H9 (cell line): ENCODE results near the gene PLG. TPM values are rescaled to one million over a fixed set of nuclear protein-coding genes. Genes with fewer than 3 reads are reported as not detected.
"Not testable (repeated sequence)": the region's sequence is repeated elsewhere in the genome, so short reads cannot be mapped to it uniquely, and the experiment has no call there.

Experiments used
- DNase-seq: peaks from one replicate; pipeline ENCODE4 v3.0.0-alpha.2; 2017
- H2AFZ ChIP-seq: one replicate; pipeline ENCODE4 v1.6.1; 2013; ENCODE audit warnings: mild to moderate bottlenecking, low read length, control low read depth, moderate library complexity
- H2AK5ac ChIP-seq: 2 replicates; pipeline ENCODE4 v1.6.1; 2013; ENCODE audit warnings: low read length, control low read depth, mixed read lengths; ENCODE audit not compliant: insufficient read length
- H2BK120ac ChIP-seq: one replicate; pipeline ENCODE4 v1.6.1; 2013; ENCODE audit warnings: low read depth, mild to moderate bottlenecking, low read length, control low read depth, inconsistent platforms; ENCODE audit not compliant: poor library complexity, severe bottlenecking
- H2BK12ac ChIP-seq: 2 replicates; pipeline ENCODE4 v1.6.1; 2013; ENCODE audit warnings: low read length, control low read depth, mixed read lengths, low read depth; ENCODE audit not compliant: insufficient read length
- H2BK15ac ChIP-seq: 2 replicates; pipeline ENCODE4 v1.6.1; 2013; ENCODE audit warnings: low read depth, low read length, control low read depth
- H2BK20ac ChIP-seq: one replicate; pipeline ENCODE4 v1.6.1; 2013; ENCODE audit warnings: low read depth, mild to moderate bottlenecking, low read length, control low read depth, inconsistent platforms; ENCODE audit not compliant: poor library complexity, severe bottlenecking
- H2BK5ac ChIP-seq: 2 replicates; pipeline ENCODE4 v1.6.1; 2013; ENCODE audit warnings: low read length, control low read depth, mixed read lengths; ENCODE audit not compliant: insufficient read length
- H3K14ac ChIP-seq: 2 replicates; pipeline ENCODE4 v1.6.1; 2013; ENCODE audit warnings: low read length, control low read depth; ENCODE audit not compliant: insufficient read depth
- H3K18ac ChIP-seq: 2 replicates; pipeline ENCODE4 v1.6.1; 2013; ENCODE audit warnings: low read depth, mild to moderate bottlenecking, mixed read lengths, low read length, control low read depth; ENCODE audit not compliant: insufficient read length
- H3K23ac ChIP-seq: 2 replicates; pipeline ENCODE4 v1.6.1; 2013; ENCODE audit warnings: low read length, control low read depth, mixed read lengths, low read depth; ENCODE audit not compliant: insufficient read length
- H3K23me2 ChIP-seq: 2 replicates; pipeline ENCODE4 v1.6.1; 2013; ENCODE audit warnings: low read depth, mild to moderate bottlenecking, mixed read lengths, low read length, control low read depth; ENCODE audit not compliant: insufficient read length, poor library complexity, severe bottlenecking
- H3K27ac ChIP-seq: 2 replicates; pipeline ENCODE4 v1.5.1; 2013; ENCODE audit warnings: low read length, control low read depth, mixed read lengths, low read depth; ENCODE audit not compliant: insufficient read length
- H3K27me3 ChIP-seq: 2 replicates; pipeline ENCODE4 v1.6.1; 2013; ENCODE audit warnings: low read length, control low read depth, inconsistent platforms; ENCODE audit not compliant: insufficient read depth
- H3K4ac ChIP-seq: 2 replicates; pipeline ENCODE4 v1.6.1; 2013; ENCODE audit warnings: low read depth, mild to moderate bottlenecking, control low read depth, inconsistent platforms, low read length, moderate library complexity
- H3K4me1 ChIP-seq: 2 replicates; pipeline ENCODE4 v1.6.1; 2013; ENCODE audit warnings: low read length, control low read depth, inconsistent platforms; ENCODE audit not compliant: insufficient read depth
- H3K4me2 ChIP-seq: 2 replicates; pipeline ENCODE4 v1.6.1; 2013; ENCODE audit warnings: low read length, control low read depth, mixed read lengths; ENCODE audit not compliant: insufficient read length, insufficient read depth
- H3K56ac ChIP-seq: 2 replicates; pipeline ENCODE4 v1.6.1; 2013; ENCODE audit warnings: low read depth, mild to moderate bottlenecking, mixed read lengths, low read length, control low read depth; ENCODE audit not compliant: insufficient read length
- H3K79me1 ChIP-seq: 2 replicates; pipeline ENCODE4 v1.6.1; 2013; ENCODE audit warnings: low read depth, mild to moderate bottlenecking, moderate library complexity, low read length, control low read depth, inconsistent platforms; ENCODE audit not compliant: insufficient read depth, poor library complexity, severe bottlenecking
- H3K79me2 ChIP-seq: 2 replicates; pipeline ENCODE4 v1.6.1; 2013; ENCODE audit warnings: low read length, control low read depth, inconsistent platforms; ENCODE audit not compliant: insufficient read depth
- H3K9ac ChIP-seq: 2 replicates; pipeline ENCODE4 v1.6.1; 2013; ENCODE audit warnings: low read length, control low read depth, mixed read lengths; ENCODE audit not compliant: insufficient read length; ENCODE audit errors: extremely low read depth
- H3K9me3 ChIP-seq: one replicate; pipeline ENCODE4 v1.6.1; 2013; ENCODE audit warnings: low read depth, low read length, inconsistent platforms; ENCODE audit not compliant: control insufficient read depth
- H3T11ph ChIP-seq: one replicate; pipeline ENCODE4 v1.6.1; 2013; ENCODE audit warnings: mild to moderate bottlenecking, low read length, control low read depth, inconsistent platforms
- H4K20me1 ChIP-seq: one replicate; pipeline ENCODE4 v1.6.1; 2013; ENCODE audit not compliant: control insufficient read depth, insufficient read length, insufficient read depth
- H4K5ac ChIP-seq: 2 replicates; pipeline ENCODE4 v1.6.1; 2013; ENCODE audit warnings: low read depth, mild to moderate bottlenecking, mixed read lengths, low read length, control low read depth; ENCODE audit not compliant: insufficient read length
- H4K8ac ChIP-seq: replicated peaks from 2 replicates; pipeline ENCODE4 v1.6.1; 2013; ENCODE audit warnings: low read length, control low read depth, mixed read lengths, low read depth; ENCODE audit not compliant: insufficient read length
- H4K91ac ChIP-seq: 2 replicates; pipeline ENCODE4 v1.6.1; 2013; ENCODE audit warnings: low read depth, mild to moderate bottlenecking, moderate library complexity, mixed read lengths, low read length, control low read depth; ENCODE audit not compliant: insufficient read length
- H3K27ac Mint-ChIP-seq, 3 experiments: 2 replicates in 2 of 3; 3 replicates in 1 of 3; pipeline ENCODE4 v1.8.0; 2020 to 2021; ENCODE audit warnings: mixed read lengths in 3 of 3, mild to moderate bottlenecking in 1 of 3, moderate library complexity in 1 of 3
- H3K27me3 Mint-ChIP-seq: 2 replicates; pipeline ENCODE4 v1.8.0; 2021; ENCODE audit warnings: low read depth, mild to moderate bottlenecking, moderate library complexity, mixed read lengths
- H3K36me3 Mint-ChIP-seq, 3 experiments: 2 replicates in 2 of 3; 3 replicates in 1 of 3; pipeline ENCODE4 v1.8.0; 2020 to 2021; ENCODE audit warnings: low read depth in 3 of 3, mixed read lengths in 3 of 3; ENCODE audit not compliant: insufficient read depth in 1 of 3
- H3K4me1 Mint-ChIP-seq, 2 experiments: 2 replicates each; pipeline ENCODE4 v1.8.0; 2020; ENCODE audit warnings: mixed read lengths in 2 of 2
- H3K4me3 Mint-ChIP-seq, 2 experiments: 2 replicates in 1 of 2; 3 replicates in 1 of 2; pipeline ENCODE4 v1.8.0; 2020 to 2021; ENCODE audit warnings: mild to moderate bottlenecking in 2 of 2, mixed read lengths in 2 of 2, moderate library complexity in 1 of 2
- H3K9me3 Mint-ChIP-seq, 2 experiments: 2 replicates in 1 of 2; 3 replicates in 1 of 2; pipeline ENCODE4 v1.8.0; 2020; ENCODE audit warnings: mild to moderate bottlenecking in 2 of 2, mixed read lengths in 2 of 2, moderate library complexity in 1 of 2
- total RNA-seq: library from RNA; stranded (reverse); gene quantifications from 2 replicates; pipeline ENCODE4 v1.2.1, GENCODE V29; 2021

The PLG gene
- total RNA-seq, 1 experiment from 2014 or later = not detected

GRCh38 chr6:160708993-160709392 lies 6.9 kb downstream of the PLG start:
- H3K79me2 ChIP-seq, H3K36me3 Mint-ChIP-seq, H2BK120ac ChIP-seq, H4K91ac ChIP-seq, H3K4me1 ChIP-seq, H2BK20ac ChIP-seq, H3K27ac Mint-ChIP-seq, H3K27ac ChIP-seq, H4K8ac ChIP-seq, H3K4me3 Mint-ChIP-seq, H3K4me1 Mint-ChIP-seq, H3K9me3 Mint-ChIP-seq, H3K9me3 ChIP-seq, H3K18ac ChIP-seq, H2BK12ac ChIP-seq, H2BK5ac ChIP-seq, H4K5ac ChIP-seq, H4K20me1 ChIP-seq, H3K56ac ChIP-seq, H3K4ac ChIP-seq, H3K23me2 ChIP-seq, H3K14ac ChIP-seq, H3K27me3 Mint-ChIP-seq, DNase-seq, H3K4me2 ChIP-seq, H3K23ac ChIP-seq, H2AFZ ChIP-seq, H3T11ph ChIP-seq, H3K79me1 ChIP-seq, H2BK15ac ChIP-seq, H3K27me3 ChIP-seq, H2AK5ac ChIP-seq, H3K9ac ChIP-seq: not testable (repeated sequence)
